HG03103 (cell line): Measurements from ENCODE around the gene SUPT6H.
"Not testable (repeated sequence)": the region's sequence is repeated elsewhere in the genome, so short reads cannot be mapped to it uniquely, and the experiment has no call there.

Source experiments
- ATAC-seq: cut with Tn5 transposase; IDR thresholded peaks from one replicate; pipeline ENCODE4 v1.9.1; 2021; ENCODE audit warnings: low read depth; ENCODE audit not compliant: unreplicated experiment

SUPT6H gene

DNA sequence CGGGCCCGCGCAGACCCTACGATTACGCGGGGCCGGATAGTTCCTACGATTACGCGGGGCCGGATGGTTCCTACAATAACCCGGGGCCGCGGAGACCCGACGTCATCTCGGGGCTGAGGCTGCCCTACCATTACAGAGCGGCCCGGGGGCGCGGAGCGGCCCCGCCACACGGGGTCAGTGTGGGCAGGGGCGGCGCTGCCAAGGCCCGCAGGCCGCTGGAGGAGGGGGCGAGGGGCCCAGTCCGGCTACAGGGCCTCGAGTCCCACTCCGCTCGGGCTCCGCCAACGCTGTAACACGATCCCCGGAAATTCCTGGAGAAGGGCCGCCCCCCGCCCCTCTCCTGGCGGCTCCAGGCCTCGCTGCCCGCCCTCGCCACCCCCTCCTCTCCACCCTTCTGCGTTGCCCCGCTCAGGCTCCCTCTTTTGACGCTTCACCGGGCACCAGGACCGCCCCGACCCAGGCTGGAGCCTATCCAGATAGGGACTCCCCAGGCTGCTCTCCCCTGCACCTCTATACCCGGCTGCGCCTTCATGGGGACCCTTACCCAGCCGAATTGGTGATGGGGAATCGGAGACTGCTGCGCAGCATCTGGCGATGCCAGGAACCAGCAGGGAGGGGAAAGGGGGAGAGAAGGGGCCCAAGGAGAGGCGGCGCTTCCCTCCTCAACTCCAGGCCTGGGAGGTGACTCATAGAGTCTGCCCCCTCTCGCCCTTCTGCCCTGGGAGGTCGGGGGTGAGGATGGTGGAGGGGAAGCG, 55.8 kb downstream of the SUPT6H start, which contains the start of gene RAB34:
TSS of gene RAB34 (minus strand) at position 291 of the 755 bp plus-strand sequence. CDS start 602 bp downstream, outside the sequence.
- ATAC-seq = no peak

DNA sequence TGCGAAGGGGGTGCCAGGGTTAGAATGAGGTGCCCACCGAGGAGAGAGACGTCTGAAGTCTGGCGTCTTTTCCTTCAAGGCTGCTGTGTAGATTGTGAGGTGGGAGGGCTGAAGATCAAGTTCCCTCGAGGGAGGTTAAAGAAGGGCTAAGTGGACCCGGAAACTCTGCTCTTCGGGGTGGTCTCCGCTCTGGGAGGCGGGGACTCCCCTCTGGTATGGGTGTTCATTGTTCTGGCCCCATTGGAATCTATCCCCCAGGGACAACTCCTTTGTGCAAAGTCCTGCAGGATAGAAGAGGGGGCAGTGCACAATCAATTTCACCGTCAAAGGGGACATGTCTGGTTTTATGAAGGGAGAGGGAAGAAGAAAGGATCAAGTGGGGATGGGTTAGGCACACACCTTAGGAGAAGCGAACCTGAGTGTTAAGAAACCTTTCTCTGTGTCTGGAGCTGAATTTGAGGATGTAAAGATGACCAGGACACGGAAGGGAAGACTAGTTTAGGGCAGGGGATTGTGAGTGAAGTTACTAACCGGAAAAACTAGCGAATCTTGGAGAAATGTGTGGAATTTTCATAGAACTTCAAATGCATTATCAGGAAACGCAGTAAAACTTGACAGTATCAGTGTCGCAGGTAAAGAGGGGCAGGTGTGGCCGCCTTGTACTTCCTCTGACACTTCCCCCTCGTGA, 56.5 kb downstream of the SUPT6H start:
- no peak for ATAC-seq

DNA sequence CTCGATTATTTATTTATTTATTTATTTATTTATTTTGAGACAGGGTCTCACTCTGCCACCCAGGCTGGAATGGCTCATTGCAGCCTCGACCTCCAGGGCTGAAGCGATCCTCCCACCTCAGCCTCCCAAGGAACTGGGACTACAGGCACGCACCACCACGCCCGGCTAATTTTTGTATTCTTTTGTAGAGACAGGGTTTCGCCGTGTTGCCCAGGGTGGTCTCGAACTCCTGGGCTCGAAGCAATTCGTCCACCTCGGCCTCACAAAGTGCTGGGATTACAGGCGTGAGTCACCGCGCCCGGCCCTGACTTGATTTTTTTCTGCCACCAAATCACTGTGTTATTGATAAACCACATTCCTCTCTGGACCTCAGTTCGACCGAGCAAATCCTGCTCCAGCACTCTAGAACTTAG, 57.0 kb downstream of the SUPT6H start:
- no peak for ATAC-seq

DNA sequence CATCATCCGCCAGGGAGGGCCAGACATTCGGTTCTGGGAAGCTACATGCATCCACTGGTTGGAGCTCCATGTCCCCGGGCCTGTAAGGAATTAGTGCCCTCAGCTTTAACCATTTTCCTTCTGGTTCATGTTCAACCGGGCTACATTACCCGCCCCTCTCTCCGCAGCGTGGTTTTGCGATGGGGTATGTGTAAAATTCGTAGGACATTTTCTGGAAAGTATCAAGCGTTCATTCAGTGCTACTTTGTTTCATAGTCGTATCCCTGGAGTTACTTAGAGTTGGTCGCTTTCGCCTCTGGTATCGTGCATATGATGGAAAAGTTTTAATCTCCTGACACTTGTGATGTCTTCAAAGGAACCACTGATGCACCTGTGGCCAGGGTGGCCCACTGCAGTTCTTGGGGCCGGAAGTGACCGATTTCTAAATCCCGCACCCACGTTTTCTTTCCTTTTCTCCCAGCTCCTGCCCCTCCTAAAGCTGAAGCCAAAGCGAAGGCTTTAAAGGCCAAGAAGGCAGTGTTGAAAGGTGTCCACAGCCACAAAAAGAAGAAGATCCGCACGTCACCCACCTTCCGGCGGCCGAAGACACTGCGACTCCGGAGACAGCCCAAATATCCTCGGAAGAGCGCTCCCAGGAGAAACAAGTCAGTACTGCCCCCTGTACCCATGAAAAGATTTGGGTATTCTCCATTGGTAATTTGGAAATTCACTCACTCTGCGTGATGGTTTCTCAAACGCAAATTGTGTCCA, 58.4 kb downstream of the SUPT6H start:
- no peak for ATAC-seq

DNA sequence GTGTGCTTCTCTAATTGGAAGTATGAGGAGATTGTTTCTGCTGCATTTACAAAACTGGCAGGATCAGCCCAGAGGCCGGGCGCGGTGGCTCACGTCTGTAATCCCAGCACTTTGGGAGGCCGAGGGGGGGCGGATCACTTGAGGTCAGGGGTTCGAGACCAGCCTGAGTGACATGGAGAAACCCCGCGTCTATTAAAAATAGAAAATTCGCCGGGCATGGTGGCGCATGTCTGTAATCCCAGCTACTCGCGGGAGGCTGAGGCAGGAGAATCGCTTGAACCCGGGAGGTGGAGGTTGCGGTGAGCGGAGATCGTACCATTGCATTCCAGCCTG, 59.0 kb downstream of the SUPT6H start:
- not testable (repeated sequence) for ATAC-seq

DNA sequence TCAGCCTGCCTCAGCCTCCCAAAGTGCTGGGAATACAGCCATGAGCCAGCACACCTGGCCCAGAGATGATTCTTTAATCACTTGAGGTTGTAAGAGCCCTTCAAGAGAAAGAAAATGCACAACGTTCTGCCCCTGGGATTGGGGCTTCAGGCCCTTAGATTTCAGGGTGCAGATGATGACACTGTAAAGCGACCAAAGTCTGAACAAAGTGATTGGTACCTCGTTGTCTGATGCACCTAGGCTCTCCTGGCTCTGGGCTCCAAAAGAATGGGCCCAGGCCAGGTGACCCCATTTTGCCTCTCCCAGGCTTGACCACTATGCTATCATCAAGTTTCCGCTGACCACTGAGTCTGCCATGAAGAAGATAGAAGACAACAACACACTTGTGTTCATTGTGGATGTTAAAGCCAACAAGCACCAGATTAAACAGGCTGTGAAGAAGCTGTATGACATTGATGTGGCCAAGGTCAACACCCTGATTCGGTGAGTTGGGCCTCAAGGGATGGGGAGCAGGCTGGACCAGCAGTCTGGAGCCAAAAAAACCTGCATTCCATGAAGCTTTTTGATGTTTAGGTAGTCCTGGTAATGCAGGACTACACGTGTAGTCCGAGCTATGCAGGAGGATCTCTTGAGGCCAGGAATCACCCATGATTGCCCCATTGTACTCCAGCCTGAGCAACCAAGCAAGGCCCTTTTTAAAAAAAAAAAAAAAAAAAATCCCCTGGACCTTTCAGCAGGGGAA, 60.6 kb downstream of the SUPT6H start:
- no peak for ATAC-seq

DNA sequence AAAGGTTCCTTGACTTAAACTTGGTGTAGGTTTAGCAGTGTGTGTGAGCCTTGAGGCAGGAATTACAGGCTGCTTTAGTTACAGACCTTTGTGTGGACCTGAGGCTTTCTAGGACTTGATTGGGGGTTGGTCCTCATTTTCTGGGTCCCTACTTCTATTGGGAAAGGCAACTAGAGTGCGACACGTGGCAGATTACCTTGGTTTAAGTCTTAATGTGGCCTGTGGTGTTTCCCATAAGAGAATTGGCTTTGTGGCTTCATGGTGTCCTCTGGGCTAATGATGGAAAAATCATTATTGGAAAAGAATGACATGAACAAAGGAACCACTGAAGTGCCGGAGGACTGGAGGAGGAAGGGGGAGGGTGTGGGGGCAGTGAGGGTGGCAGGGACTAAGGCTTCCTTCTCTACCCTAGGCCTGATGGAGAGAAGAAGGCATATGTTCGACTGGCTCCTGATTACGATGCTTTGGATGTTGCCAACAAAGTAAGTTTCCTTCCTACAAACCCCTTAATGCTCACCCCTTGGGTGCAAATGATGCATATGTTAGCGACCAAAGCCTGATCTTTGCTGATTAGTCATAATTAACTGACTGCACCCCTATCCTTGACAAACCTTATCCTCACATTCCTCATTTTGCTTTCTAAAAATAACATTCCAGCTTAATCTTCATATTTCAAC, 61.3 kb downstream of the SUPT6H start:
- no peak for ATAC-seq

DNA sequence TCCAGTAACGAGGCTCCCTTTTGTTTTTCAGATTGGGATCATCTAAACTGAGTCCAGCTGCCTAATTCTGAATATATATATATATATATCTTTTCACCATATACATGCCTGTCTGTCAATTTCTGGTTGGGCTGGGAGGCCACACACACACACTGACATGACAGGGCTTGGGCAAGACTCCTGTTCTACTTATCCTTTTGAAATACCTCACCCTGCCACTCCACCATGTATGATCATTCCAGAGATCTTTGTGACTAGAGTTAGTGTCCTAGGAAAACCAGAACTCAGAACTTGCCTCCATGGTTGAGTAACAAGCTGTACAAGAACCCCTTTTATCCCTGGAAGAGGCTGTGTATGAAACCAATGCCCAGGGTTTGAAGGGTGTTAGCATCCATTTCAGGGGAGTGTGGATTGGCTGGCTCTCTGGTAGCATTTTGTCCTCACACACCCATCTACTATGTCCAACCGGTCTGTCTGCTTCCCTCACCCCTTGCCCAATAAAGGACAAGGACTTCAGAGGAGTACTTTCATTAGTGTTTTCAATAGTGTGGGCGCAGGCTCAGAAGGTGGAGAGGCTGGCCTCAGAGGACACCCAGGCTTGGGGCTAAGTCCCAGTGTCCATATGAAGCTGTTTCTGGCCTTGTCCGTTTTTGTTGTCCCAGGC, 62.0 kb downstream of the SUPT6H start:
- ATAC-seq = not testable (repeated sequence)

DNA sequence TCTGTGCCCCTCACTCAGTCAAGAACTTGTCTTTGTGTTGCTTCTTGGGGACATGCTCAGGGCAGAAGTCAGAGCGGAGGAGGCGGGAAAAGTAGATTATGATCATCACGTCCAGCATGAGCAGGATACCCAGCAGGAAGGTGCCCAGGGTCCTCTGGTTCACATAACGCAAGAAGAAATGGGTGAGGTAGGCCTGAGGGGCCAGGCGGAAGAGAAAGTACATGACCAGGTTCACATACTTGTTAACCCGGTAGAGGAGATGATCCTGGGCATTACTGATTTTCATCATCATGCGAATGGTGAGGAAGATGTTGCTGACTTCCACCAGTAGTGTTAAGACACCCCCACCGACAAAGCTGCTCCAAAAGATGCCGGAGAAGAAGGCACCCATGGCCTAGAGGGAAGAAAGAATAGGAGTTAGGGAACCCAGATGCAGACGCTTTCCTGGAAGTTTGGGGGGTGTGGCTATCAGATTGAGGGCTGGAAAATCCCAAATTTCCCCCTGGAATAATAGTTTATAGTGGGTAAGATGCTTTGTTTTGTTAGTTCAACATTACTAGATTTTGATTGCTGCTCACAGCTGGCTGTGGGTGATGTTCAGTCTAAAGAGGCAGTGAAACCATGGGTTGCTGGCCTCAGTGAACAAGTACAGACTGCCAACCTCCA, 62.6 kb downstream of the SUPT6H start:
- no peak for ATAC-seq

DNA sequence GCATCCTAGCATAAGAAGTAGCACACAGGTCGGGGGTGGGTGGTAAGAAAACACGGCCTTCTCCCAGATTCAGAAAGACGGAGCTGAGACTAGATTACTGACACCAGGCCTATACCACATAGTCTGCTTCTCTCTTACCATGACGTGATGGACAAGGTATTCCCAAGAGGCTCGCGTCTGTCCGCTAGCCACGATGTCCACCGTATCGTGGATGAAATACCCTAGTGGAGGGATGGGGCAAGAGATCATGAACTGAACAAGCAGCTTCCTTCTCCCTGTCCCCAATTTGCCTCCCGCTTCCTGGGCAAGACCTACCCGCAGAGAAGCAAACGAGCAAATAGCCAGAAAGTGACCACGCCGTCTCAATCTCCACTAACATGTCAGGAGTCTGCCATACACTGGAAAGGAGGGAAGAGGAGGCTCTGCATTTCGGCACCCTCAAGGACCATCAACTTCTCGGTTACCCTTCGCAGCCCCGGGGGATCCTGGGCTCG, 63.2 kb downstream of the SUPT6H start:
- ATAC-seq = no peak

DNA sequence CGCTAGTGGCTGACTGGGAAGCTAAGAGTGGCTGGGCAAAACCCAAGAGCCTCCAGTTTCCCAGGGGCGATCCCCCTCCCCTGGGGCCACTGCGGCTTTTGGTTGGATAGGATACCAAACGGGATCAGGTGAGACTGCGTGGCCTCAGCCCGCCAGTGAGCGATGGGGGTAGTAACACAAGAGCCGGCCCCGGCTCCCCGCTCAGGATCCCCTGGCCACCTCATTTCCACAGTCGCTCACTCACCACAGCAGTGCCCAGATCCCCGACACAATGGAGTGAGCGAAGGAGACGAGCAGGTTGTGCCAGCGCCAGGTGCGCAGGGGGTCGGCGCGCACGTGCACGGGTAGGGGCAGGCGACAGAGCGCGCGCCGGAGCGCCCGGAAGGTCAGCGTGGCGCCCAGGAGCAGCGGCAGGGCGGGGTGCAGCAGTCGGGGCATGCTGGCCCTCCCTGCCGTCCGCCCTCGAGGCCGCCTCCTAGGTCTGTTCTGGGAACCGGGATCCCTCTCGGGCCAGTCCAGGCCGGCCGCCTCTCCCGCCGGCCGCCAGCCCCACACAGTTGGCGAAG, 63.7 kb downstream of the SUPT6H start:
- no peak for ATAC-seq

DNA sequence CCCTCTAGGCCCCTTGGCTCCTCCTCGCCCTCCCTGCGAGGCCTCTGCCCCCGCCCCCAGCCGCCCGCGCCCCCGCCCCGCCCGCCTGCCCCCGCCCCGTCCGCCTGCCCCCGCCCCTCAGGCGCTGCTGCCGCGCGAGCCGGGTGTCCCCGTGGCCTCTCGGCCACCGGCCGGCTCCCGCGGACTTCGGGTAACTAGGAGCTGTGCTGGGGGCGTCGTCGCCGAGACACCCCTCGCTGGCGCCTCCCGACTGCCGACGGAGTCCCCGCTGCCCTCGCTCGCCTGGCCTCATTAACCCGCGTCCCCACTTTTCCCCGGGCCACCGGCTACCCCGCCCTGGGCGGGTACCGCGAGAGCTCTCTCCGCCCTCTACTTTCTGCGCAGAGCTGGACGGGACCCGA, 64.2 kb downstream of the SUPT6H start, which contains the start of gene TLCD1:
TSS of gene TLCD1 (minus strand) at position 8 of the 401 bp plus-strand sequence. CDS start 136 bp downstream, outside the sequence.
- no peak for ATAC-seq

DNA sequence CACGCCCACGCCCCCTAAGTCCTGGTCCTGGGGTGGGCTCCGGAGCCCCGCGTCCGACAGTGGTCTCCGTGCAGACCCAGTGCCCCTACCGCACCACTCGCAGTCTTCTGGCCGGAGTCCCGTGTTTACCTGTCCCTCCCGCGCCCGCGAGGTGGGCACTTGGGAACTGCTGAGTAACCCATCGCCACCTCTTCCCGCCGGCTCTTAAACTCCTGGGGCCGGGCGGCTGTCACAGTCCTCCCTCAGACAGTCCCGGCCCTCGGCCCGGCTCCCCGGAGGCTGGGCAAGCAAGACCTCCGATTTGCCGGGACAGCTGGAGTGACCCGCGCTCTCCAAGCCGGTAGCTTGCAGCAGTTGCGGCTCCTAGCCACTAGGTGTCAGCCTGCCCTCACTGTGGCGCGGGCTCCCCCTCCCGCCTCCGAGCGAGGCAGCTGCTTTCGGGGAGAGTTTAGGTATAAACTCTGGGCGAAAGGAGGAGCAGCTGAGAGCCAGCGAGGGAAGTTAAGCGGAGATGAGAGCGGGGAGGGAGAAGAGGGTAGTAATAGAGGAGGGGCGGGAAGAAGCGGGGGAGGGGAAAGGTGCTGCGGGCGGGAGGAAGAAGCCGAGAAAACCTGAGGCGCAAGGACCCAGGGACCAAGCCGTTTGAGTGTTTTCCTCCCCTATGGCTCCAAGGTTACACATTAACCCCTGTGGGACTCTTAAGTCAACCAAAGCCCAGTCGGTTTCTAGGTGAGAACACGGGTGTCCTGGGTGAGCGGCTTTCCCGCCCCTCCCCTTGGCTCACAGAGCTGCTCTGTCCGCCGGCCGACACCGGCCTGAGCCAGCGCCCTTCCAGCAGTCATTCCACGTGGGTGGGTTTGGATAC, 64.9 kb downstream of the SUPT6H start:
- no peak for ATAC-seq

DNA sequence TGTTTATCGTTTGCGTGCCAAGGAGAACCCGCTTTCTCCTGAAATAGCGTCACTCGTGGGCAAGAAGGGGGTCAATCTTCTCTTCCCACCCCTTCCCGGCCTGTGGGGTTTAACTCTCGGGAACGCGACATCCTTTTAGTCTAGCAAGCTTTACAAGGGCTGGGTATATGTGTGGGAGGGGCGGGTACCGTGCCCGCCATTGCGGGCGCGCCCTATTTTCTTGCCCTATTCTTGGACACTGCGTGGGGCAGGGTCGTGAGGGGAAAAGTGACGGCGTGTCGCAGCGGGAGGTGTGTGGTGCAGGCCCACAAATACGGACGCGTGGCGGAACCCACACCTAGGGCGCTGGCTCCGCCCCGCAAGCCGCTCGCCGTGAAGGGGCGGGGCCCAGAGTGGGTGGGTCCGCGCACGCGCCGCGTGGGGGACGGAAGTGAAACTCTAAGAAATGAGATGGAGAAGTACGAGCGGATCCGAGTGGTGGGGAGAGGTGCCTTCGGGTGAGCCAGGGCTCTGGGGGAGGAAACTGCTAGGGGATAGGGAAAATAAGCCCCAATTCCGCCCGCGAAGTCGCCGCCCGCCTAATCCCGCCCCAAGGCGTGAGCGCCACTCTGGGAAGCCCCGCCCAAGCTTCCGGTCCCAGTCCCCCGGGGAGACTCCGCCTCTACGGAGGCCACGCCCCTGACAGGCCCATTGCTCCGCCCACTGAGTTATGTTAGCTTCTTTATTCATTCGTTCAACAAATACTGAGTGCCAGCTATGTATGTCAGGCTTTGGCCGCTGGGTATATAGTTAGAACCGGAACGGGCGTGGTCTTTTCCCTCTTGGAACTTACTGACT, 66.6 kb downstream of the SUPT6H start, which contains the start of gene NEK8:
TSS of gene NEK8 (plus strand) at position 425 of the 837 bp plus-strand sequence. CDS start at position 451, 26 bp downstream.
- ATAC-seq = peak; percentile 30

DNA sequence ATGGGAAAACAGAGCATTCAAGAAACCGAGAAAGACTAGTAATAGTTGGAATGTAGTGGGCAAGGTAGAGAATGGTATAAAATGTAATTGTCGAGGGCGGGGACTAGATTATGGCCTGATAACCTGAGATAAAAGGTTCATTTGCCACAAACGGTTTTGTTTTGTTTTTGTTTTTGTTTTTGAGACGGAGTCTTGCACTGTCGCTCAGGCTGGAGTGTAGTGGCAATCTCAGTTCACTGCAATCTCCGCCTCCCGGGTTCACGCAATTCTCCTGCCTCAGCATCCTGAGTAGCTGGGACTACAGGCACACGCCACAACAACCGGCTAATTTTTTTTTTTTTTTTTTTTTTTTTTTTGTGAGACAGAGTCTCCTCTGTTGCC, 67.9 kb downstream of the SUPT6H start:
- ATAC-seq = no peak

DNA sequence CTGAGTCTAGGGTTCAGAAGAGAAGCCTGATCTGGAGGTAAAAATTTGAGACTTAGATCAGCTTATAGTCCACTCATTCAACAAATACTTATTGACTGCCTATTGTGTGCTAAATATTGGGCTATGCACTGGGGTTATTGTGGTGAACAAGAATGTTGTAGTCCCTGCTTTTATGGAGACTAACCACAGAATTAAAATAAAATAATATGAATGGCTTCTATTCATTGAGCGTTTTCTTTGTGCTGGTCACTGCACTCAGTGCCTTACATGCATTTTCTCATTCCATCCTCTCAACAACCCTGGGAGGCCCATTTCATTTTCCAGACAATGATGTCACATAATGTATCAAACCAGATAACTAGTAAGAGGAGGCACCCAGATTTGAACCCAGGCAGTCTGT, 71.3 kb downstream of the SUPT6H start:
- no peak for ATAC-seq
